HL-60 (cell line): ENCODE measurements around the gene LRRC25.

Source experiments
- DNase-seq, 2 experiments: peaks; one replicate each; pipeline ENCODE4 v3.0.0-alpha.2; 2010 to 2020; ENCODE audit warnings: low read depth in 1 of 2, low spot score in 1 of 2
- H3K27ac ChIP-seq: fragments of 250-450 bp; sonication (Bioruptor Pico); replicated peaks from 2 replicates; pipeline ENCODE4 v1.5.1; 2020; ENCODE audit warnings: mild to moderate bottlenecking, moderate library complexity
- H3K27me3 ChIP-seq: fragments of 250-450 bp; sonication (Bioruptor Pico); 2 replicates; pipeline ENCODE4 v1.5.1; 2021; ENCODE audit warnings: mild to moderate bottlenecking, moderate library complexity; ENCODE audit not compliant: insufficient read depth, poor library complexity, severe bottlenecking
- H3K4me3 ChIP-seq: replicated peaks from 2 replicates; pipeline ENCODE4 v1.5.1; 2011; ENCODE audit warnings: mild to moderate bottlenecking, control low read depth, low read length; ENCODE audit not compliant: insufficient read depth
- CTCF ChIP-seq: IDR thresholded peaks from one replicate; pipeline ENCODE4 v1.5.1; 2011; ENCODE audit warnings: low read length, control low read depth, inconsistent platforms; ENCODE audit not compliant: insufficient read depth
- GABPA ChIP-seq: IDR thresholded peaks from 2 replicates; pipeline ENCODE4 v1.6.1; 2012; ENCODE audit warnings: low read depth
- POLR2AphosphoS5 ChIP-seq: IDR thresholded peaks from 2 replicates; pipeline ENCODE4 v1.6.1; 2012; ENCODE audit warnings: low read depth
- REST ChIP-seq: IDR thresholded peaks from 2 replicates; pipeline ENCODE4 v1.6.1; 2012; ENCODE audit warnings: low read depth; ENCODE audit not compliant: insufficient replicate concordance
- SPI1 ChIP-seq: IDR thresholded peaks from 2 replicates; pipeline ENCODE4 v1.6.1; 2012; ENCODE audit warnings: low read depth, mild to moderate bottlenecking, borderline replicate concordance

The LRRC25 gene

GRCh38 chr19:18425515-18426415 is 28.3 kb upstream of the LRRC25 start:
- no peak overlapping the region for H3K4me3 ChIP-seq
- no peak for DNase-seq
- no peaks in the 10 kb centered on the region for H3K27me3 ChIP-seq
- H3K27ac ChIP-seq = no peak overlapping the region
- TF ChIP-seq GABPA = no peak
- no peak for TF ChIP-seq POLR2AphosphoS5
- no peak for TF ChIP-seq CTCF

GRCh38 chr19:18424890-18425514 is 27.6 kb upstream of the LRRC25 start:
- Histone ChIP-seq H3K27ac (no peak overlapping the region), H3K4me3 (no peak overlapping the region)

GRCh38 chr19:18424122-18424889 is 26.9 kb upstream of the LRRC25 start:
- TF ChIP-seq SPI1 (no peak), GABPA (no peak), POLR2AphosphoS5 (no peak)
- DNase-seq = no peak
- Histone ChIP-seq H3K4me3 (no peak overlapping the region), H3K27ac (no peak overlapping the region), H3K27me3 (no peaks in the 10 kb centered on the region)

More at GRCh38 chr19:18424890-18425514, 27.6 kb upstream of the LRRC25 start:
- DNase-seq = no peak
- no peaks in the 10 kb centered on the region for H3K27me3 ChIP-seq
- TF ChIP-seq POLR2AphosphoS5 (no peak), SPI1 (no peak), REST (no peak), GABPA (no peak), CTCF (no peak)

- DNase-seq = no peak
- no peaks in the 10 kb centered on the region for H3K27me3 ChIP-seq
- H3K27ac ChIP-seq = no peak overlapping the region
- no peak overlapping the region for H3K4me3 ChIP-seq
- TF ChIP-seq POLR2AphosphoS5 (no peak), GABPA (no peak), REST (no peak), CTCF (no peak), SPI1 (no peak)
Measured at GRCh38 chr19:18423258-18424020, 26.0 kb upstream of the LRRC25 start.
